IMR-90 (cell line): ENCODE measurements around the gene EML4. TPM values are rescaled to one million over a fixed set of nuclear protein-coding genes. Genes with fewer than 3 reads are reported as not detected.

ENCODE experiments used
- ATAC-seq: fragments of 200-7000 bp; cut with Tn5 transposase; 2 replicates; pipeline ENCODE4 v1.9.1; 2020; ENCODE audit warnings: low read depth, mild to moderate bottlenecking, moderate library complexity
- BruUV-seq: library from RNA; stranded (reverse); fragments of 400-500 nt; replicated peaks from 2 replicates; lab custom pipeline; 2021; lab: Mats Ljungman, UMichigan
- CTCF ChIA-PET: fragments of 300-600 bp; formaldehyde crosslinking; extraction: SDS; loops from one replicate; lab custom pipeline; 2021; ENCODE audit warnings: antibody characterized with exemption; lab: Yijun Ruan, JAX
- POLR2A ChIA-PET: fragments of 300-600 bp; sonication (Branson Sonifier 250); formaldehyde crosslinking; loops from one replicate; lab custom pipeline; 2022; ENCODE audit warnings: antibody characterized with exemption; ENCODE audit not compliant: unreplicated experiment; lab: Charles Lee
- DNase-seq: peaks from one replicate; pipeline ENCODE4 v3.0.0; 2013
- H2AFZ ChIP-seq: replicated peaks from 2 replicates; pipeline ENCODE3; 2013; ENCODE audit warnings: low read length, mild to moderate bottlenecking; ENCODE audit not compliant: poor library complexity
- H2AK5ac ChIP-seq: 2 replicates; pipeline ENCODE4 v1.6.1; 2013; ENCODE audit warnings: low read depth, low read length, inconsistent platforms
- H2AK9ac ChIP-seq: replicated peaks from 2 replicates; pipeline ENCODE3; 2013; ENCODE audit warnings: mild to moderate bottlenecking, low read depth, low read length, moderate library complexity; ENCODE audit not compliant: poor library complexity
- H2BK120ac ChIP-seq: 2 replicates; pipeline ENCODE4 v1.6.1; 2013; ENCODE audit warnings: low read depth, low read length, inconsistent platforms
- H2BK15ac ChIP-seq: 3 replicates; pipeline ENCODE4 v1.6.1; 2013; ENCODE audit warnings: low read depth, low read length, inconsistent platforms
- H2BK20ac ChIP-seq: 2 replicates; pipeline ENCODE4 v1.6.1; 2013; ENCODE audit warnings: low read depth, mild to moderate bottlenecking, inconsistent platforms, low read length, moderate library complexity
- H2BK5ac ChIP-seq: 2 replicates; pipeline ENCODE4 v1.6.1; 2013; ENCODE audit warnings: mild to moderate bottlenecking, low read depth, low read length, inconsistent platforms; ENCODE audit not compliant: poor library complexity, severe bottlenecking
- H3K14ac ChIP-seq: replicated peaks from 2 replicates; pipeline ENCODE4 v1.6.1; 2013; ENCODE audit warnings: low read depth, low read length, inconsistent platforms
- H3K18ac ChIP-seq: 2 replicates; pipeline ENCODE4 v1.6.1; 2013; ENCODE audit warnings: low read depth, low read length, control low read depth
- H3K23ac ChIP-seq: 2 replicates; pipeline ENCODE4 v1.6.1; 2013; ENCODE audit warnings: low read depth, low read length, inconsistent platforms
- H3K27ac ChIP-seq: 2 replicates; pipeline ENCODE4 v1.5.1; 2013; ENCODE audit warnings: mild to moderate bottlenecking, control low read depth, low read length; ENCODE audit not compliant: insufficient read depth
- H3K27me3 ChIP-seq: 2 replicates; pipeline ENCODE4 v1.6.1; 2013; ENCODE audit warnings: low read length; ENCODE audit not compliant: control insufficient read depth, insufficient read depth
- H3K36me3 ChIP-seq: 2 replicates; pipeline ENCODE4 v1.6.1; 2013; ENCODE audit warnings: low read length, mixed read lengths; ENCODE audit not compliant: control insufficient read depth, insufficient read depth
- H3K4ac ChIP-seq: 2 replicates; pipeline ENCODE4 v1.6.1; 2013; ENCODE audit warnings: low read depth, low read length, inconsistent platforms
- H3K4me1 ChIP-seq: 2 replicates; pipeline ENCODE4 v1.6.1; 2013; ENCODE audit warnings: low read length, mixed read lengths; ENCODE audit not compliant: control insufficient read depth, insufficient read depth
- H3K4me2 ChIP-seq: 2 replicates; pipeline ENCODE4 v1.6.1; 2013; ENCODE audit warnings: low read depth, mild to moderate bottlenecking, control low read depth, low read length, moderate library complexity
- H3K4me3 ChIP-seq: 2 replicates; pipeline ENCODE4 v1.5.1; 2013; ENCODE audit warnings: low read depth, mild to moderate bottlenecking, control low read depth, low read length, moderate library complexity; ENCODE audit not compliant: insufficient read depth
- H3K56ac ChIP-seq: 2 replicates; pipeline ENCODE4 v1.6.1; 2013; ENCODE audit warnings: low read length, inconsistent platforms; ENCODE audit not compliant: insufficient read depth; ENCODE audit errors: extremely low read depth
- H3K79me1 ChIP-seq, 2 experiments: 2 replicates each; pipeline ENCODE4 v1.6.1; 2013; ENCODE audit warnings: low read length in 2 of 2, inconsistent platforms in 1 of 2, low read depth in 1 of 2
- H3K9ac ChIP-seq: 2 replicates; pipeline ENCODE4 v1.6.1; 2013; ENCODE audit warnings: low read depth, low read length, control low read depth
- H3K9me1 ChIP-seq: 2 replicates; pipeline ENCODE4 v1.6.1; 2013; ENCODE audit warnings: low read length, inconsistent platforms; ENCODE audit not compliant: insufficient read depth
- H3K9me3 ChIP-seq: 2 replicates; pipeline ENCODE4 v1.6.1; 2013; ENCODE audit warnings: low read length; ENCODE audit not compliant: control insufficient read depth, insufficient read depth
- H4K20me1 ChIP-seq: 2 replicates; pipeline ENCODE4 v1.6.1; 2013; ENCODE audit warnings: low read length, inconsistent platforms; ENCODE audit not compliant: insufficient read depth
- H4K5ac ChIP-seq: 2 replicates; pipeline ENCODE4 v1.6.1; 2013; ENCODE audit warnings: mild to moderate bottlenecking, low read depth, low read length, control low read depth
- H4K8ac ChIP-seq, 2 experiments: 2 replicates each; pipeline ENCODE4 v1.6.1; 2013; ENCODE audit warnings: low read depth in 2 of 2, low read length in 2 of 2, control low read depth in 1 of 2, inconsistent platforms in 1 of 2
- H4K91ac ChIP-seq: 2 replicates; pipeline ENCODE4 v1.6.1; 2013; ENCODE audit warnings: low read depth, low read length, inconsistent platforms; ENCODE audit not compliant: insufficient read depth
- BHLHE40 ChIP-seq: fragments of 150-350 bp; IDR thresholded peaks from 2 replicates; pipeline ENCODE4 v1.6.1; 2016; ENCODE audit warnings: mild to moderate bottlenecking, low read depth, low read length
- CEBPB ChIP-seq: IDR thresholded peaks from 2 replicates; pipeline ENCODE4 v1.6.1; 2012; ENCODE audit warnings: low read depth, low read length, improper control_type of control experiment
- CHD1 ChIP-seq: IDR thresholded peaks from 2 replicates; pipeline ENCODE4 v1.6.1; 2012; ENCODE audit warnings: low read depth, low read length, improper control_type of control experiment
- CTCF ChIP-seq: conservative IDR thresholded peaks from 2 replicates; pipeline ENCODE4 v1.5.1; 2012; ENCODE audit warnings: mild to moderate bottlenecking, low read depth, low read length, improper control_type of control experiment
- ELK1 ChIP-seq: fragments of 150-350 bp; IDR thresholded peaks from 2 replicates; pipeline ENCODE4 v1.6.1; 2016; ENCODE audit warnings: low read depth, mild to moderate bottlenecking, low read length, moderate library complexity, borderline replicate concordance
- FOS ChIP-seq: fragments of 150-350 bp; IDR thresholded peaks from 2 replicates; pipeline ENCODE4 v1.6.1; 2016; ENCODE audit warnings: low read depth, low read length
- MAFK ChIP-seq: IDR thresholded peaks from 2 replicates; pipeline ENCODE4 v1.6.1; 2012; ENCODE audit warnings: low read depth, low read length, improper control_type of control experiment
- MAZ ChIP-seq: IDR thresholded peaks from 2 replicates; pipeline ENCODE4 v1.6.1; 2012; ENCODE audit warnings: low read depth, mild to moderate bottlenecking, low read length, improper control_type of control experiment, moderate library complexity, borderline replicate concordance
- MXI1 ChIP-seq: IDR thresholded peaks from 2 replicates; pipeline ENCODE4 v1.6.1; 2012; ENCODE audit warnings: low read depth, mild to moderate bottlenecking, low read length, moderate library complexity, borderline replicate concordance
- NFE2L2 ChIP-seq: fragments of 150-350 bp; IDR thresholded peaks from 2 replicates; pipeline ENCODE4 v1.6.1; 2016; ENCODE audit warnings: low read depth, mild to moderate bottlenecking, low read length
- POLR2A ChIP-seq: IDR thresholded peaks from 2 replicates; pipeline ENCODE4 v1.6.1; 2012; ENCODE audit warnings: mild to moderate bottlenecking, low read depth, low read length
- RAD21 ChIP-seq: IDR thresholded peaks from 2 replicates; pipeline ENCODE4 v1.6.1; 2012; ENCODE audit warnings: low read length, improper control_type of control experiment
- RCOR1 ChIP-seq: IDR thresholded peaks from 2 replicates; pipeline ENCODE4 v1.6.1; 2012; ENCODE audit warnings: mild to moderate bottlenecking, low read length, improper control_type of control experiment; ENCODE audit not compliant: insufficient replicate concordance
- RFX5 ChIP-seq: IDR thresholded peaks from 2 replicates; pipeline ENCODE4 v1.8.0; 2012; ENCODE audit warnings: low read depth, mild to moderate bottlenecking, low read length, moderate library complexity
- SMC3 ChIP-seq: fragments of 150-350 bp; IDR thresholded peaks from 2 replicates; pipeline ENCODE4 v1.6.1; 2016; ENCODE audit warnings: low read depth, mild to moderate bottlenecking, antibody characterized with exemption, low read length, moderate library complexity
- USF2 ChIP-seq: fragments of 150-350 bp; IDR thresholded peaks from 2 replicates; pipeline ENCODE4 v1.6.1; 2017; ENCODE audit warnings: mild to moderate bottlenecking, antibody characterized with exemption, low read length, low read depth
- WGBS, 2 experiments: methylation state at CpG; one replicate each; pipeline versions ENCODE4 v1.1.5 to v1.1.7; 2013; ENCODE audit warnings: missing lambda C conversion rate in 2 of 2; ENCODE audit not compliant: insufficient read length in 1 of 2; ENCODE audit errors: extremely low coverage in 2 of 2; 5-methylcytosine and 5-hydroxymethylcytosine counted together
- dilution Hi-C: fragments of 300-500 bp; cut with HindIII; formaldehyde crosslinking; loops from one replicate; pipeline ENCODE4 v1.14.3; 2018; ENCODE audit warnings: low sequenced_read_pairs; ENCODE audit not compliant: unreplicated experiment
- in situ Hi-C: fragments of 300-500 bp; cut with MboI; formaldehyde crosslinking; loops from 3 replicates; pipeline ENCODE4 v1.14.3; 2019; ENCODE audit warnings: low sequenced_read_pairs, inconsistent platforms, mixed read lengths
- intact Hi-C: fragments of 100-400 bp; cut with micrococcal nuclease; formaldehyde crosslinking; loops from 2 replicates; pipeline ENCODE4 v1.10.0; 2022
- polyA plus RNA-seq, 3 experiments: library from polyadenylated mRNA; depleted of rRNA; stranded (reverse); fragments of >200 nt; gene quantifications; 2 replicates each; pipeline ENCODE4 v1.2.3, GENCODE V29; 2012; ENCODE audit warnings: low replicate concordance in 1 of 3
- total RNA-seq: library from RNA; depleted of rRNA; stranded (reverse); fragments of >200 nt; gene quantifications from 2 replicates; pipeline ENCODE4 v1.2.3, GENCODE V29; 2012

EML4 gene
- total and polyA plus RNA-seq, 2 of the 4 experiments (the other 2 are of a cell fraction), result 29.7 to 73.7 TPM

GRCh38 chr2:42319265-42319664, 150.1 kb downstream of the EML4 start:
- TF ChIP-seq CTCF, result no peak
- TF ChIP-seq RCOR1, result no peak
- no peak for TF ChIP-seq NFE2L2
- TF ChIP-seq POLR2A, result no peak
- no peak for TF ChIP-seq MAFK
- no peak for TF ChIP-seq ELK1
- no peak for TF ChIP-seq RAD21
- TF ChIP-seq MAZ, result no peak
- TF ChIP-seq MXI1, result no peak
- TF ChIP-seq CHD1, result no peak
- TF ChIP-seq USF2, result no peak
- TF ChIP-seq FOS, result no peak
- no peak for TF ChIP-seq RFX5
- no peak for TF ChIP-seq BHLHE40
- no peak for TF ChIP-seq SMC3
- no peak for TF ChIP-seq CEBPB
- dilution Hi-C loops (no loop called here), in situ Hi-C loops (no loop called here), intact Hi-C loops (no loop called here)
- H2AK9ac ChIP-seq, result no peak overlapping the region
- DNase-seq (no peak), ATAC-seq (no peak)
- no peak overlapping the region for H3K27ac ChIP-seq
- no peaks in the 10 kb centered on the region for H3K9me3 ChIP-seq
- H3K36me3 ChIP-seq, result peaks cover 9% of the 10 kb centered on the region
- H2AK5ac ChIP-seq, result no peak overlapping the region
- H3K27me3 ChIP-seq, result no peaks in the 10 kb centered on the region
- H3K9me1 ChIP-seq, result peaks cover 12% of the 10 kb centered on the region
- CTCF ChIA-PET, result no interaction called here
- POLR2A ChIA-PET, result interaction anchor here (0.5 kb wide), 1 partner anchor 203 kb away, joined by 18 read pairs; no protein-coding TSS in a partner anchor
- H3K4me3 ChIP-seq, result no peak overlapping the region
- H3K4ac ChIP-seq, result no peak overlapping the region
- H3K4me2 ChIP-seq, result no peak overlapping the region
- H2BK15ac ChIP-seq, result no peak overlapping the region
- no peak overlapping the region for H3K18ac ChIP-seq
- no peaks in the 10 kb centered on the region for H4K20me1 ChIP-seq
- WGBS, 2 experiments, result 100% methylated on average over 1 of the region's 5 CpGs; no CpG with 5 or more reads in 1 of the 2 experiments
- no peak overlapping the region for H2BK5ac ChIP-seq
- H2BK20ac ChIP-seq, result no peak overlapping the region
- H3K9ac ChIP-seq, result no peak overlapping the region
- BruUV-seq, result no TSS peak
- H4K91ac ChIP-seq, result no peak overlapping the region
- no peak overlapping the region for H4K8ac ChIP-seq
- peaks cover 0 to 21% of the 10 kb centered on the region in 2 experiments; a peak in 3 of 4 replicates for H3K79me1 ChIP-seq
- no peak overlapping the region for H3K14ac ChIP-seq
- no peak overlapping the region for H2BK120ac ChIP-seq
- no peak overlapping the region for H2AFZ ChIP-seq
- H3K23ac ChIP-seq, result no peak overlapping the region
- no peak overlapping the region for H3K56ac ChIP-seq
- H4K5ac ChIP-seq, result no peak overlapping the region
- peaks cover 10% of the 10 kb centered on the region for H3K4me1 ChIP-seq
